Natural killer cell (primary cell): ENCODE measurements around the gene EFCAB6. TPM values are rescaled to one million over a fixed set of nuclear protein-coding genes. Genes with fewer than 3 reads are reported as not detected.

Source experiments
- ATAC-seq, 3 donors: fragments of 150-1000 bp in 2 of 3; fragments of 200-7000 bp in 1 of 3; cut with Tn5 transposase; 1 replicate in 1 of 3; 2 replicates in 2 of 3; pipeline ENCODE4 v1.10.0; 2021; ENCODE audit warnings: mild to moderate bottlenecking in 2 of 3, moderate library complexity in 2 of 3
- DNase-seq, 2 donors: peaks; one replicate each; pipeline versions ENCODE4 v3.0.0 to v3.0.0-alpha.2; 2013 to 2021; ENCODE audit warnings: mixed read lengths in 1 of 2
- H3K27ac ChIP-seq: one replicate; pipeline ENCODE4 v1.5.1; 2013; ENCODE audit warnings: mild to moderate bottlenecking, low read length
- H3K27me3 ChIP-seq: one replicate; pipeline ENCODE4 v1.6.1; 2013; ENCODE audit warnings: low read length; ENCODE audit not compliant: control insufficient read depth, insufficient read depth
- H3K36me3 ChIP-seq: one replicate; pipeline ENCODE4 v1.6.1; 2013; ENCODE audit warnings: low read length; ENCODE audit not compliant: control insufficient read depth, insufficient read depth
- H3K4me1 ChIP-seq: one replicate; pipeline ENCODE4 v1.6.1; 2013; ENCODE audit warnings: low read length; ENCODE audit not compliant: control insufficient read depth, insufficient read depth
- H3K4me3 ChIP-seq: one replicate; pipeline ENCODE4 v1.5.1; 2013; ENCODE audit warnings: low read length
- H3K9me3 ChIP-seq: one replicate; pipeline ENCODE4 v1.6.1; 2013; ENCODE audit warnings: low read length; ENCODE audit not compliant: control insufficient read depth, insufficient read depth
- H3K27ac Mint-ChIP-seq, 2 donors: one replicate each; pipeline ENCODE4 v1.8.0; 2022; ENCODE audit warnings: mild to moderate bottlenecking in 2 of 2, mixed read lengths in 2 of 2, moderate library complexity in 1 of 2
- H3K27me3 Mint-ChIP-seq, 2 donors: one replicate each; pipeline ENCODE4 v1.8.0; 2022; ENCODE audit warnings: low read depth in 2 of 2, mixed read lengths in 2 of 2
- H3K36me3 Mint-ChIP-seq: one replicate; pipeline ENCODE4 v1.8.0; 2022; ENCODE audit warnings: mixed read lengths
- H3K4me1 Mint-ChIP-seq, 2 donors: one replicate each; pipeline ENCODE4 v1.8.0; 2022; ENCODE audit warnings: mixed read lengths in 2 of 2
- H3K4me3 Mint-ChIP-seq: one replicate; pipeline ENCODE4 v1.8.0; 2022; ENCODE audit warnings: mild to moderate bottlenecking, moderate library complexity, mixed read lengths
- H3K9me3 Mint-ChIP-seq, 2 donors: one replicate each; pipeline ENCODE4 v1.8.0; 2022; ENCODE audit warnings: mixed read lengths in 2 of 2
- CTCF ChIP-seq: fragments of 200-600 bp; IDR thresholded peaks from one replicate; pipeline ENCODE4 v1.8.0; 2022; ENCODE audit warnings: antibody characterized with exemption
- WGBS: methylation state at CpG from one replicate; pipeline ENCODE4 v1.1.7; 2013; ENCODE audit warnings: missing lambda C conversion rate; ENCODE audit not compliant: insufficient coverage; 5-methylcytosine and 5-hydroxymethylcytosine counted together
- intact Hi-C: fragments of 100-400 bp; cut with micrococcal nuclease; formaldehyde crosslinking; loops from one replicate; pipeline ENCODE4 v1.14.2; 2022
- total RNA-seq, 4 donors: library from RNA; stranded (reverse); fragments of 120-200 nt in 1 of 4; gene quantifications; one replicate each; pipeline versions ENCODE4 v1.2.3 to v1.2.4, GENCODE V29; 2013 to 2022

EFCAB6 gene
- total RNA-seq, 3 donors from 2014 or later (not counting 1 experiment from before 2014, with no cell fraction given) = 0.23 to 0.35 (median 0.26) TPM

GRCh38 chr22:43819421-43819921 is 7.4 kb upstream of the EFCAB6 start:
- H3K27me3 ChIP-seq = no peaks in the 10 kb centered on the region
- no peak for TF ChIP-seq CTCF
- peaks cover 15 to 19% of the 10 kb centered on the region in 2 donors for H3K27me3 Mint-ChIP-seq
- H3K27ac Mint-ChIP-seq = no peak overlapping the region
- H3K36me3 Mint-ChIP-seq = no peaks in the 10 kb centered on the region
- H3K4me1 ChIP-seq = no peaks in the 10 kb centered on the region
- H3K4me3 ChIP-seq = no peak overlapping the region
- H3K4me3 Mint-ChIP-seq = no peak overlapping the region
- no peak for ATAC-seq
- no peaks in the 10 kb centered on the region for H3K9me3 ChIP-seq
- H3K36me3 ChIP-seq = no peaks in the 10 kb centered on the region
- WGBS = 90% methylated on average over 12 of the region's 12 CpGs
- no peak overlapping the region for H3K27ac ChIP-seq
- H3K9me3 Mint-ChIP-seq = no peaks in the 10 kb centered on the region
- intact Hi-C loops = no loop called here
- DNase-seq = no peak
- peaks cover 0 to 8% of the 10 kb centered on the region in 2 donors for H3K4me1 Mint-ChIP-seq

DNA sequence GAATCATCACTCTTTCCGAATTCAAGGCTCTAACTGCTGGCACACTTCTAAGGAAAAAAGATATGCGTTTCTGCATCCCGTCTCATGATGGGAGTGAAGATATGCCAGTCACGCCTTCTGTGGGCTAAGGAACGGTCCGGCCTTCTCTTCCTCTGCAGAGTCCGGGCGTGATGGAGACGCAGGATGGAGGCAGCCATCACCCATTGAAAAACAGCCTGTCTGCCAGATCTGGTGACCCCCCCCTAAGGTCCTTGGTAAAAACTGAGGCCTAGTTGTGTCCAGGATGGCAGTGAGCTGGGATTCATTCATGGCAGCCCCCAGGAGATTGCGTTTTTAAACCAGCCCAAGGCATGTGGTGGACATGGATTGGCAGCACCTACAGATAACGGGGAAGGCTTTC is 6.9 kb upstream of the EFCAB6 start:
- 90% methylated on average over 11 of the region's 11 CpGs for WGBS
- Histone ChIP-seq H3K9me3 (no peaks in the 10 kb centered on the region), H3K4me3 (no peak overlapping the region), H3K27ac (no peak overlapping the region), H3K36me3 (no peaks in the 10 kb centered on the region), H3K4me1 (no peaks in the 10 kb centered on the region), H3K27me3 (no peaks in the 10 kb centered on the region)
- peaks cover 12 to 18% of the 10 kb centered on the region in 2 donors for H3K27me3 Mint-ChIP-seq
- no peak for TF ChIP-seq CTCF
- no peak for DNase-seq
- peaks cover 0 to 13% of the 10 kb centered on the region in 2 donors for H3K4me1 Mint-ChIP-seq
- H3K4me3 Mint-ChIP-seq = no peak overlapping the region
- H3K36me3 Mint-ChIP-seq = no peaks in the 10 kb centered on the region
- no peak overlapping the region for H3K27ac Mint-ChIP-seq
- intact Hi-C loops = no loop called here
- no peaks in the 10 kb centered on the region for H3K9me3 Mint-ChIP-seq
- ATAC-seq = no peak

DNA sequence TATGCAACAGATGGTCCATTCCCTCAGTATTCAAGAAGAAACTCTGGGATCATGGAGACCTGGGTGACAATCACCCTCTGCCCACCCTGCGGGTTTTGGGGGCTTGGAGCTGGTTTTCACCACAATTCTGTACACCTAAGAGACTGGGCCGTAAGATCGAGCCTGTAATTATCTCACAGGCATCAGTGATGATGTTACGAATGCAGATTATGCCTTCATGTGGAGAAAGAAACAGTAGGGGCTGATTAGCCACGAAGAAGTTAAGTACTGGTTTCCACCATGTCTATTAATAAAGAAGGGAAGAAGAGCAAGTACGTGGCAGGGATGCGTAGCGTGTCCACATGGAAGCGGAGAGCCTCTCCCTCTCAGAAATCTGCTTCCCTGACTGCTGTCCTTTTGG is 5.3 kb upstream of the EFCAB6 start:
- peaks cover 11 to 12% of the 10 kb centered on the region in 2 donors for H3K27me3 Mint-ChIP-seq
- Histone ChIP-seq H3K4me1 (peaks cover 11% of the 10 kb centered on the region), H3K27ac (no peak overlapping the region), H3K27me3 (no peaks in the 10 kb centered on the region), H3K9me3 (no peaks in the 10 kb centered on the region), H3K36me3 (no peaks in the 10 kb centered on the region), H3K4me3 (no peak overlapping the region)
- DNase-seq = no peak
- no peak for ATAC-seq
- 93% methylated on average over 9 of the region's 9 CpGs for WGBS
- H3K4me1 Mint-ChIP-seq = peaks cover 9 to 26% of the 10 kb centered on the region in 2 donors
- no peak for TF ChIP-seq CTCF
- intact Hi-C loops = no loop called here
- H3K9me3 Mint-ChIP-seq = no peaks in the 10 kb centered on the region
- no peak overlapping the region for H3K27ac Mint-ChIP-seq
- no peak overlapping the region for H3K4me3 Mint-ChIP-seq
- no peaks in the 10 kb centered on the region for H3K36me3 Mint-ChIP-seq

GRCh38 chr22:43814264-43814663 is 2.2 kb upstream of the EFCAB6 start:
- H3K4me1 Mint-ChIP-seq = peaks cover 16 to 42% of the 10 kb centered on the region in 2 donors
- TF ChIP-seq CTCF = no peak

More at GRCh38 chr22:43814264-43814663, 2.2 kb upstream of the EFCAB6 start:
- Histone ChIP-seq H3K4me3 (no peak overlapping the region), H3K36me3 (no peaks in the 10 kb centered on the region), H3K27ac (no peak overlapping the region), H3K9me3 (no peaks in the 10 kb centered on the region), H3K4me1 (peaks cover 16% of the 10 kb centered on the region), H3K27me3 (no peaks in the 10 kb centered on the region)
- intact Hi-C loops = loop anchor here (5.0 kb wide), 1 partner anchor 368 kb away; the partner anchor contains the start of gene PARVG
- 97% methylated on average over 5 of the region's 5 CpGs for WGBS
- DNase-seq = no peak
- no peaks in the 10 kb centered on the region for H3K9me3 Mint-ChIP-seq
- no peaks in the 10 kb centered on the region for H3K27me3 Mint-ChIP-seq
- H3K36me3 Mint-ChIP-seq = no peaks in the 10 kb centered on the region
- peak overlapping the region; percentile 69 for H3K4me3 Mint-ChIP-seq
- peak overlapping the region in 1 of 2 donors; percentile 27 for H3K27ac Mint-ChIP-seq
- ATAC-seq = no peak
